GM12872 (cell line): ENCODE data around the gene SMAD1.

Source experiments
- CTCF ChIP-seq: IDR thresholded peaks from 3 replicates; pipeline ENCODE4 v1.5.1; 2011; ENCODE audit warnings: low read depth, mild to moderate bottlenecking, low read length, moderate library complexity; ENCODE audit not compliant: insufficient read depth

The SMAD1 gene

GRCh38 chr4:145545538-145546174, 64.0 kb downstream of the SMAD1 start:
- no peak for TF ChIP-seq CTCF

- no peak for TF ChIP-seq CTCF
Measured at GRCh38 chr4:145546175-145546915, 64.7 kb downstream of the SMAD1 start.

GRCh38 chr4:145551660-145552059, 70.0 kb downstream of the SMAD1 start:
- TF ChIP-seq CTCF, result no peak

- TF ChIP-seq CTCF, result no peak
Measured at GRCh38 chr4:145552181-145552822, 70.6 kb downstream of the SMAD1 start.

GRCh38 chr4:145553375-145553774, 71.7 kb downstream of the SMAD1 start:
- no peak for TF ChIP-seq CTCF

- no peak for TF ChIP-seq CTCF
Measured at GRCh38 chr4:145554691-145555090, 73.0 kb downstream of the SMAD1 start.

- peak; percentile 89 for TF ChIP-seq CTCF
Measured at GRCh38 chr4:145557720-145558119, 76.1 kb downstream of the SMAD1 start.
